Stimulated activated naive CD8-positive, alpha-beta T cell treated with anti-CD3 and anti-CD28 coated beads, Interleukin-15, Interleukin-2, amounts not matched to agents 100 U/mL and 50 U/mL, for 24 hours (primary cell): ENCODE results near the gene TFB1M.
A peak's percentile ranks its signal among the peaks of the same experiment; 100 is the strongest.
"Not testable (repeated sequence)": the region's sequence is repeated elsewhere in the genome, so short reads cannot be mapped to it uniquely, and the experiment has no call there.

Experiments
- ATAC-seq: fragments of 150-1000 bp; cut with Tn5 transposase; one replicate; pipeline ENCODE4 v1.10.0; 2021
- DNase-seq: peaks from one replicate; pipeline ENCODE4 v3.0.0; 2021

Gene TFB1M

GRCh38 chr6:155329460-155330132 is 15.3 kb upstream of the TFB1M start:
- DNase-seq, result no peak
- no peak for ATAC-seq

GRCh38 chr6:155328539-155329459 is 14.5 kb upstream of the TFB1M start:
- ATAC-seq (no peak), DNase-seq (no peak)

GRCh38 chr6:155328074-155328538 is 13.8 kb upstream of the TFB1M start:
- no peak for ATAC-seq
- no peak for DNase-seq

GRCh38 chr6:155327326-155328073 is 13.2 kb upstream of the TFB1M start:
- DNase-seq (peak; percentile 73), ATAC-seq (no peak)

- ATAC-seq, result no peak
These were observed 11.6 kb upstream of the TFB1M start for GRCh38 chr6:155325700-155326516.

GRCh38 chr6:155324993-155325392 is 10.7 kb upstream of the TFB1M start:
- DNase-seq (no peak), ATAC-seq (no peak)

More at GRCh38 chr6:155325700-155326516, 11.6 kb upstream of the TFB1M start:
- no peak for DNase-seq

- DNase-seq, result no peak
- no peak for ATAC-seq
These were observed 9.9 kb upstream of the TFB1M start for GRCh38 chr6:155324172-155324571.

- DNase-seq (no peak), ATAC-seq (no peak)
These were observed 5.6 kb upstream of the TFB1M start for GRCh38 chr6:155319902-155320301.

- DNase-seq (no peak), ATAC-seq (no peak)
These were observed 2.9 kb upstream of the TFB1M start for GRCh38 chr6:155317186-155317585.

GRCh38 chr6:155316419-155316818 is 2.1 kb upstream of the TFB1M start:
- ATAC-seq, result no peak
- no peak for DNase-seq

GRCh38 chr6:155315516-155315871 is 1.2 kb upstream of the TFB1M start:
- no peak for DNase-seq
- ATAC-seq, result no peak

GRCh38 chr6:155314773-155315515 is 660 bp upstream of the TFB1M start:
- ATAC-seq (peak; percentile 65), DNase-seq (peak; percentile 69)

- ATAC-seq (peak; percentile 11), DNase-seq (no peak)
These were observed 637 bp downstream of the TFB1M start for GRCh38 chr6:155313602-155314091.

GRCh38 chr6:155312950-155313349 is 1.3 kb downstream of the TFB1M start:
- not testable (repeated sequence) for DNase-seq, ATAC-seq

- DNase-seq, result no peak
- no peak for ATAC-seq
These were observed 2.7 kb downstream of the TFB1M start for GRCh38 chr6:155311583-155311982.

- ATAC-seq (no peak), DNase-seq (no peak)
These were observed 3.2 kb downstream of the TFB1M start for GRCh38 chr6:155311086-155311485.

GRCh38 chr6:155310596-155310995 is 3.7 kb downstream of the TFB1M start:
- no peak for DNase-seq
- no peak for ATAC-seq

GRCh38 chr6:155309150-155309549 is 5.1 kb downstream of the TFB1M start:
- DNase-seq (no peak), ATAC-seq (no peak)

GRCh38 chr6:155306958-155307357 is 7.3 kb downstream of the TFB1M start:
- DNase-seq, result no peak
- ATAC-seq, result no peak

GRCh38 chr6:155303361-155303870 is 10.9 kb downstream of the TFB1M start:
- ATAC-seq, result no peak
- DNase-seq, result no peak

- ATAC-seq, result no peak
- DNase-seq, result no peak
These were observed 12.4 kb downstream of the TFB1M start for GRCh38 chr6:155301867-155302266.
